Superior temporal gyrus (tissue), 1 donor: ENCODE measurements around the gene PROZ.
"Not testable (repeated sequence)": the region's sequence is repeated elsewhere in the genome, so short reads cannot be mapped to it uniquely, and the experiment has no call there.

Experiments
- DNase-seq: peaks from one replicate; pipeline ENCODE4 v3.0.0-alpha.2; 2016; ENCODE audit errors: extremely low spot score

The PROZ gene

GRCh38 chr13:113155982-113156655, 2.3 kb upstream of the PROZ start:
- no peak for DNase-seq

- no peak for DNase-seq
These were observed 1.1 kb upstream of the PROZ start for GRCh38 chr13:113157206-113157928.

- no peak for DNase-seq
These were observed 498 bp downstream of the PROZ start for GRCh38 chr13:113158946-113159345.

GRCh38 chr13:113159701-113160100, 1.3 kb downstream of the PROZ start:
- DNase-seq, result no peak

GRCh38 chr13:113160983-113161382, 2.5 kb downstream of the PROZ start:
- no peak for DNase-seq

- DNase-seq, result no peak
These were observed 3.0 kb downstream of the PROZ start for GRCh38 chr13:113161433-113161832.

- not testable (repeated sequence) for DNase-seq
These were observed 3.5 kb downstream of the PROZ start for GRCh38 chr13:113161975-113162374.

- DNase-seq, result no peak
These were observed 4.6 kb downstream of the PROZ start for GRCh38 chr13:113162783-113163685.

GRCh38 chr13:113164492-113164891, 6.0 kb downstream of the PROZ start:
- DNase-seq, result no peak

GRCh38 chr13:113166266-113166665, 7.8 kb downstream of the PROZ start:
- DNase-seq, result no peak

- no peak for DNase-seq
These were observed 8.2 kb downstream of the PROZ start for GRCh38 chr13:113166681-113167080.

- no peak for DNase-seq
These were observed 8.7 kb downstream of the PROZ start for GRCh38 chr13:113167155-113167554.

GRCh38 chr13:113167575-113167974, 9.1 kb downstream of the PROZ start:
- DNase-seq, result no peak

- DNase-seq, result no peak
These were observed 9.8 kb downstream of the PROZ start for GRCh38 chr13:113168211-113168610.

GRCh38 chr13:113169277-113170272, 11.1 kb downstream of the PROZ start:
- DNase-seq, result no peak

- no peak for DNase-seq
These were observed 12.1 kb downstream of the PROZ start for GRCh38 chr13:113170511-113170910.

GRCh38 chr13:113171250-113172125, 13.0 kb downstream of the PROZ start:
- no peak for DNase-seq

GRCh38 chr13:113172419-113172926, 14.0 kb downstream of the PROZ start:
- no peak for DNase-seq

GRCh38 chr13:113176280-113176679, 17.8 kb downstream of the PROZ start:
- DNase-seq, result no peak

GRCh38 chr13:113176822-113177221, 18.4 kb downstream of the PROZ start:
- DNase-seq, result no peak
